ENCODE data around the gene CREBRF.

CREBRF gene

DNA sequence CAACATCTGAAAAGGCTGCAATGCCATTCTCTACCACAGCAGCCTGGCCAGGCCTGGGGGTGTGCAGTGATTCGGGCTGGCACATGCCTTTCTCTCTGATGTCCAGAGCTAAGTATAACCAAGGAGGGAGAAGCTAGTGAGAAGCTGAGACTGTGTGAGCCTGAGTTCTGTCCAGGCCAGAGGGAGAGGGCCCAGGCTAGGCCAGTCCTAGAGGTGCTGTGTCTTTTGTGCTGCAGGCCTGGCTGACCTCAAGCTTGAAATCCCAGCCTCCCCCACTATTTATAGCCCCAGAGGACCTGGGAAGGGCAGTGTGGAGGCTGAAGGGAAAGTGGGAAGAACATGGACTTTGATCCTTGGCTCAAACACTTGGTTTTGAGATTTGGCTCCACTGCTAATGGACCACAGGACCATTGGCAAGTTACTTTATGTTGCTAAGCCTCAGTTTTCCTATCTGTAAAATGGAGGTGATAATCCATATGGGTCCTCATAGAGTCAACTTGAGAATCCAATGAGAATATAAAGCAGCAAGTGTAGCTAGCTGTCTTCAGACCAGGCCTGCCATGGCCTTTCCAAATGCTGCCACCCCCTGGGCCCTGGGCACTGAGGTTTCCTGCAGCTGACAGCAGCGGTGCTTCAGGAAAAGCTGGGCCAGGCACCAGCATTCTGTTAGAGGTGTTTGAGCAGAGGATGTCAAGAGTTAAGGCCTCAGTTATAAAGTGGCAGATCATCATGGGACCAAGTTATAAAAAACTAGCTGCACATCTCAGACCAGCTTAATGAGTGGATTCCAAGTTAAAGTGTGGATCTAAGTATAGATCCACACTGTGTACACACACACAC, 109.2 kb downstream of the CREBRF start:
- Mint-ChIP-seq H3K27ac (no peak overlapping the region), H3K36me3 (peaks cover 6% of the 10 kb centered on the region), H3K9me3 (no peaks in the 10 kb centered on the region), H3K4me1 (no peaks in the 10 kb centered on the region), H3K27me3 (peaks cover 3% of the 10 kb centered on the region), H3K4me3 (no peak overlapping the region)
- CTCF ChIA-PET = interaction anchor here (0.8 to 1.4 kb wide), 4 partner anchors 36 to 234 kb away, joined by 3 to 4 read pairs (median 3); no protein-coding TSS in a partner anchor
- DNase-seq = no peak

DNA sequence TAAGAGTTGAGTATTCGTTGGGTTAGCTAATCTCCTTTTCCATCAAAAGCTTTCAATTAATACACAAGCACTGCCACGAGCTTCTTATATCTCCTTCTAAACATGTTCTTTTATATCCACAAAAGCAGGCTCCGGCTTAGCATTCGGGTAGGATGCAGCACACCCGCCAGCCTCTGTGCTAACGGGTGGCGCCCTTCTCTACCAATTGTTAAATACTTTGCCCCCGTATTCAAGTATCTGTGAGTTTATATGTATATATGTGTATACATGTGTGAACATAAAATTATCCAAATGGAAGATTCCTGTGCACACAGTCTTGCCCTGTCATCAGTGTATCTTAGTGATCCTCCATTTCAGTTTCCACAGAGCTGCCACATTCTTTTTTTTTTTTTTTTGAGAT, 116.0 kb downstream of the CREBRF start:
- DNase-seq = no peak
- Mint-ChIP-seq H3K36me3 (no peaks in the 10 kb centered on the region), H3K4me3 (no peak overlapping the region), H3K27ac (no peak overlapping the region), H3K9me3 (no peaks in the 10 kb centered on the region), H3K27me3 (peaks cover 8% of the 10 kb centered on the region), H3K4me1 (no peaks in the 10 kb centered on the region)
- CTCF ChIA-PET = no interaction called here

GRCh38 chr5:173175523-173175922, 119.4 kb downstream of the CREBRF start:
- Mint-ChIP-seq H3K27ac (no peak overlapping the region), H3K27me3 (peaks cover 14% of the 10 kb centered on the region), H3K9me3 (peaks cover 3% of the 10 kb centered on the region), H3K4me3 (no peak overlapping the region), H3K4me1 (no peaks in the 10 kb centered on the region), H3K36me3 (no peaks in the 10 kb centered on the region)
- CTCF ChIA-PET = no interaction called here
- no peak for DNase-seq

DNA sequence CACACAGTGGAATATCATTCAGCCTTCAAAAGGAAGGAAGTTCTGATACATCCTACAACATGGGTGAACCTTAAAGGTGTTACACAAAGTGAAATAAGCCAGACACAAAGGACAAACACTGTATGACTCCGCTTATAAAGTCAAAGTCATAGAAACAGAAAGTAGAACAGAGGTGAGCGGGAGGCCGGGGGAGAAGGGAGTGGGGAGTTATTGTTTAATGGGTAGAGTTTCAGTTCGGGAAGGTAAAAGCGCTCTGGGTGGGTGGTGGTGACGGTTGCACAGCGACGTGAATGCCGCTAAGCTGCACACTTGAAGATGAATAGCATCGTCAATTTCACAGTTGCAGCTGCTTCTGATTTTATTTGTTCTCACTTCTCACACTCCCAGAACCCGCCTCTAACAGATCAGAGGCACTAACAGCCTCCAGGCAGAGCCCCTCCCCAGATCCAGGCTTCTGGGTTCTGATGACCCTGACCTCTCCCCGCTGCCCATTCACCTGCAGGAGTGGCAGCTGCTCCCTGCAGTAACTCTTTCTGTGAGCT, 122.3 kb downstream of the CREBRF start:
- no peaks in the 10 kb centered on the region for H3K4me1 Mint-ChIP-seq
- H3K4me3 Mint-ChIP-seq = no peak overlapping the region
- no peak overlapping the region for H3K27ac Mint-ChIP-seq
- DNase-seq = no peak
- H3K27me3 Mint-ChIP-seq = peaks cover 14% of the 10 kb centered on the region
- H3K36me3 Mint-ChIP-seq = no peaks in the 10 kb centered on the region
- peaks cover 5% of the 10 kb centered on the region for H3K9me3 Mint-ChIP-seq
- CTCF ChIA-PET = no interaction called here

DNA sequence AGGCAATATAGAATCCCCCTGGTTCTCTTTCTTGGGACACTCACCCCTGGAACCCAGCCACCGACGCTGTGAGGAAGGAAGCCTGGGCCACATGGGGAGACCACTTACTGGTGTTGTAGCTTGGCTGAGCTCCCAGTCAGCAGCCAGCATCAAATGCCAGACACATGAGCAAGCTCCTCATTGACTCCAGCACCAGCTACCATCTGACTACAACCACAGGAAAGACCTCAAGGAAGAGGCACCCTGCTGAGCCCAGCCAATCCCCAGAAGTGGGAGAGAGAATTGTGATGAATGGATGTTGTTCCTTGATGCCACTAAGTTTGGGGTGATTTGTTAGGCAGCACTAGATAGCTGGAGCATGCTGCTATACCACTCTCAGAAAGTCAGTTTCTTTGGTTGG, 124.2 kb downstream of the CREBRF start:
- H3K4me3 Mint-ChIP-seq = no peak overlapping the region
- no peak for DNase-seq
- CTCF ChIA-PET = interaction anchor here (1.2 kb wide), 1 partner anchor 196 kb away, joined by 4 read pairs; no protein-coding TSS in a partner anchor
- peaks cover 5% of the 10 kb centered on the region for H3K9me3 Mint-ChIP-seq
- peaks cover 13% of the 10 kb centered on the region for H3K27me3 Mint-ChIP-seq
- H3K36me3 Mint-ChIP-seq = no peaks in the 10 kb centered on the region
- H3K4me1 Mint-ChIP-seq = no peaks in the 10 kb centered on the region
- no peak overlapping the region for H3K27ac Mint-ChIP-seq

DNA sequence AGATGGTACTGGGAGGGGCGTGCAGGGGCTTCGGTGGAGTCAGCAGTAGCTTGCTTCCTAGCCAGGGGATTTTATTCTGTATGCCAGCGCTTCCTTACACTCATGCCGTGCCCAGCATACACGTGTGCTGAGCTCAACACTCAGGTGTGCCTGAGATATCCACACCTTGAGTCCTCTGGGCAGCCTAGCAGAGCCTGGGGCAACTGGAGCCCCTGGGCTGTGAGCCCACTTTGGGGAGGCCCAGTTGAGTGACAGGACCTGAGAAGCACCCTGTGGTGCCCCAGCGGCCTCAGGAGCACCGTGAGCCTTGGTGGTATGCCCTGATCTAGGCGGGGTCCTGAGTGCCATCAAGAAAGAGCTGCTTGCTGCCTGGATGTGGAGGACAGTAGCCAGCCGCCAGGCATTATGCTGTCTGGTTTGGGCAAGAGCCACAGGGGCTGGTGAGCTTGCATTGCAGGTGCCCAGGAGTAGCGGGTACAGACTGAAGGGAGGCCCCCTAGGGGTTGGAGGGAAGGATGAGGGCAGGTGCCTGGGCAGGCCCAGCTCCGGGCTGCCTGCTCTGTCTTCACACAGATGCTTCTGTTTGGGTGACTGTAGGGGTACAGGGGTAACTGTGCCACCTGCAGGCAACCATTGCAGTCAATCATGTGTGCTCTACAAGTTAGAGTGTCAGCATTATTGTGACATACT, 131.0 kb downstream of the CREBRF start:
- Mint-ChIP-seq H3K9me3 (no peaks in the 10 kb centered on the region), H3K4me1 (no peaks in the 10 kb centered on the region), H3K4me3 (no peak overlapping the region)

GRCh38 chr5:173188280-173188679, 132.1 kb downstream of the CREBRF start:
- Mint-ChIP-seq H3K36me3 (no peaks in the 10 kb centered on the region), H3K27ac (no peak overlapping the region), H3K4me3 (no peak overlapping the region), H3K9me3 (no peaks in the 10 kb centered on the region), H3K27me3 (peaks cover 4% of the 10 kb centered on the region), H3K4me1 (no peaks in the 10 kb centered on the region)
- no peak for DNase-seq
- CTCF ChIA-PET = interaction anchor here (1.2 to 1.3 kb wide), 2 partner anchors 72 to 204 kb away, joined by 3 to 4 read pairs; partner anchors contain the start of gene ATP6V0E1

More for the DNA sequence above, 131.0 kb downstream of the CREBRF start:
- no peak overlapping the region for H3K27ac Mint-ChIP-seq
- DNase-seq = peak; percentile 28
- no peaks in the 10 kb centered on the region for H3K36me3 Mint-ChIP-seq
- CTCF ChIA-PET = interaction anchor here (0.6 kb wide), 1 partner anchor 20 kb away, joined by 3 read pairs; no protein-coding TSS in a partner anchor
- H3K27me3 Mint-ChIP-seq = peaks cover 4% of the 10 kb centered on the region
